HTERT RPE-1 (cell line): Measurements from ENCODE around the gene TENM4.

ENCODE experiments used
- in situ Hi-C: fragments of 300-500 bp; cut with MboI; formaldehyde crosslinking; loops from 4 replicates; pipeline ENCODE4 v1.14.3; 2020; ENCODE audit warnings: low sequenced_read_pairs

The TENM4 gene

DNA sequence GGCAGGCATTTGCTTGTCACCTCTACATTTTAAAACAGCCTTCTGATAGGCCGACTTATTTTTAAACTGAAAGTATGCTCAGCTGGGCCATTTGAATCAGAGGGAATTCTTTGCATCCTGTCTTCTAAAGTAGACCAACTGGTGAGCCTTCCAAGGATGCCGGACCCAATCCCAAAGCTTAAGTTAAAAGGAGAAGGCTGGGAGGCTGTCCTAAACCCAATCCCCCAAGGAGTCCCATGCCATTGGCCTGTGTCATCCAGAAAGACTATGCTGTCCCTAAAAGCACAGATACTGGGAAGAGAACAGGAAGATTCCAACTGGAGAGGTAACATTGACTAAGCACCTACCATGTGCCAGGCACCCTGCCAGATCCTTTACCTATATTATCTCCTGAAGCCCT lies 18.0 kb downstream of the TENM4 start:
- in situ Hi-C loops, result no loop called here

DNA sequence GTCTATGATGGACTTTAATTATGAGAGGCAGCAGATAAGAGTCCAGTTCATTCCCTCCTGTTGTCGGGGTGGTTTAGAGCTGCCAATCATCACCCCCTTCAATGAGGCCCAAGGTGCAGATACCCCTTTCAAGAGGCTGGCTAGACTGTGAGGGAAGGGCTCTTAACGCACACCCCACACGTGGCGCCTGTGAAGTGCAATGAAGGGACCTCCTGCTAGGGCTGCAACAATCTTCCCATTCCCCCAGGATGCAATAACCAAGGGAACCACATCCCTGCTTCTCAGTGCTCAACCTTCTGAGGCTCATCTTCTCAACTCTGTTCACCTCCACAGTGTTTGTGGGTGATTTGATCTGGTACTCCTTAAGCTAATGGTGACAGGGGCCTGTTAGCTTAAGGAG lies 19.0 kb downstream of the TENM4 start:
- in situ Hi-C loops, result no loop called here

DNA sequence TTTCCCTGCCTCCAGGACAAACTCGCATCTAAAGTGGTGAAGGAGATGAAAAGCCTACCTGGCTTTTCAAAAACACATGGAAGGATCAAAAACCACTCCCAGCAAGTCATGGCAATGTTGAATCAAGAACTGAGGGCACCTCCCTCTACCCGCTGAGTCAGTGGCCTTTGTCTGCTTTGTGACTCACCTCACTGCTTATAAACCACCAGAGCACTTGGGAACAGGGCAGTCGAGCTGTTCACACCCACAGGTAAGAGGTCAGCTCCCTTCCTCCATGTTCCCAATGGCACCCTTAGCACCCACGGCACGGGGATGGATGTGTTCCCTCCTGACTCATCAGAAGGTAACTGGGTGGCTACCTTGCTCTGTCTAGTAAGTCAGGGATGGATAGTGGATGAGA lies 21.7 kb downstream of the TENM4 start:
- in situ Hi-C loops, result no loop called here

DNA sequence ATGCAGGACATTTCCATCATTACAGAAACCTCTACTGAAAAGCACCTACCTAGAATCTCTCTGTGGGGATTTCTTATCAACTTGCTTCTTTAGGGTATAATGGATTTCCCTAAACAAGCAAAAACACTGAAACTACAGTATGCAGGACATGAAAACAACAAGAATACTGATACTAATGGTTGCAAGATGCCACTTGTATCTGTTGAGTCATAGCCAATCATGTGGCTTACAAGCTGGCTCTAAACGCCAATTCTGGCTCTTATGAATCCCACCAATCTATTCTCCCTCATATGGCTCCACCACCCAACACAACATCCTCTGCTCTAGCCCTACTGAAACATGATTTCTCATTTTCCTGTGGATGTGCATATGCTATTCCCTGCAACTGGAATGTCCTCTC lies 22.6 kb downstream of the TENM4 start:
- in situ Hi-C loops, result no loop called here

DNA sequence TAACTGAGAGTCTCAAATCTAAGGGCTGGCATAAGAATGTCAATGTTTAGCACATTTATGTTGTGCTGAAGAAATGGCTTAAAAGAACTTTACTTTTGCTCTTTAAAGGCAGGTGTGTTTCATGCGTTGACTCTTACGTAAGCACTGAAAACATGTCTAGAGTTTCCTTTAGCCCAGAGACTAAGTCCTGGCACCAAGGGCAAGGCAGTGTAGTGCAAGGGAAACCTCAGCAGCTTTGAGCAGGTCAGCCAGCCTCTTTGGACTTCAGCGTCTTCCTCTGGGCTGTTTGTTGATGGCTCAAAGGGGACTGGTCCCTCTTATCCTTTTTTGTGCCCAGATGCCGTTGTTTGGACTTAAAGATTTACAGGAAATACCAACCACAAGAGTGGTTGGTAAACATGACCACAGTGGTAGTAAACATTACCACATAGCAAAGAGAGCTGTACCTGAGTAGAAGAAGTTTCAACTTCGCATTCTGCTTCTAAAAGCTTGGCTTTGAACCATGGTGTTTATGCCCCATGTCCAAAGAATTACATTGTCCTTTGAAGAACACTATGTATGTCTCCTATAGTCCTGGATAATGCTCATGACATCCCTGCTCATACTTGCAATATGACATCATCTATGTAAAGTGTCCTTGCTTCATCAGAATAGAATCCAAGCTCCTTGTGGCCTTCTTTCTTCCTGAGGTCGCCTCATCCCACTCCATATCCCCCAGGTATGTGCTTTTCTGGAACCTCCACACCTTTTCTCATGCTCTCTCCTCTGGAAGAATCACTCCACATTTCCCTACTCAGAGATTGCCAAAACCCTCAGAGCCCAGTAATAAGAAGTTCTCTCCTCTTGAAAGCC lies 23.5 kb downstream of the TENM4 start:
- in situ Hi-C loops, result no loop called here

DNA sequence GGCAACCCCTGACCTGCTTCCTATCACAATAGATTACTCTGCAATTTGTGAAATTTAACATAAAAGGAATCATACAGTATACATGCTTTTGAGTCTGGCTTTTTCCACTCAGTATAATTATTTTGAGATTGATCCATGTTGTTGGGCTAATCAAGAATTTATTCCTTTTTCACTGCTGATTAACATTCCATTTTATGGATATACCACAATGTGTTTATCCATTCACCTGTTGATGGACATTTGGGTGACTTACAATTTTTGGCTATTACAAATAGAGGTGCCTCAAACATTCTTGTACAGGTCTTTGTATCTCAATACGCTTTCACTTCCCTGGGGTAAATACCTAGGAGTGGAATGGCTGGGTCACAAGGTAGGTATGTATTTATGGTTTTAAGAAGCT lies 24.9 kb downstream of the TENM4 start:
- in situ Hi-C loops, result no loop called here

DNA sequence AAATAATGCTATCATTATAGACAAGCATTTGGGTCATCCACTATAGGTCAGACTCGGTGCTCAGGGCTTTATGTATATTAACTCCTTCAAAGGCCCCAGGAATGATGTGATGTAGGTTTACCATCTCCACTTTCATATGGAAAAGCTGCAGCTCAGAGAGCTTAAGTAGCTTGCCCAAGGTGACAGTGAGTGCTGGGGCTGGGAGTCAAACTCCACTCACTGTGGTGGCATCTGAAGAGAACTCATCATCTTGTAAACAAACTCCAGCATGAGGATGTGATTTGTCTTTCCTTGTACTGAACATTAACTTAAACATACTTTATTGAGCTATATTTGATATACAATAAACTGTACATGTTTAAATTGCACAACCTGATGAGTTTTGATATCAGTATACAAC lies 25.4 kb downstream of the TENM4 start:
- in situ Hi-C loops, result no loop called here

DNA sequence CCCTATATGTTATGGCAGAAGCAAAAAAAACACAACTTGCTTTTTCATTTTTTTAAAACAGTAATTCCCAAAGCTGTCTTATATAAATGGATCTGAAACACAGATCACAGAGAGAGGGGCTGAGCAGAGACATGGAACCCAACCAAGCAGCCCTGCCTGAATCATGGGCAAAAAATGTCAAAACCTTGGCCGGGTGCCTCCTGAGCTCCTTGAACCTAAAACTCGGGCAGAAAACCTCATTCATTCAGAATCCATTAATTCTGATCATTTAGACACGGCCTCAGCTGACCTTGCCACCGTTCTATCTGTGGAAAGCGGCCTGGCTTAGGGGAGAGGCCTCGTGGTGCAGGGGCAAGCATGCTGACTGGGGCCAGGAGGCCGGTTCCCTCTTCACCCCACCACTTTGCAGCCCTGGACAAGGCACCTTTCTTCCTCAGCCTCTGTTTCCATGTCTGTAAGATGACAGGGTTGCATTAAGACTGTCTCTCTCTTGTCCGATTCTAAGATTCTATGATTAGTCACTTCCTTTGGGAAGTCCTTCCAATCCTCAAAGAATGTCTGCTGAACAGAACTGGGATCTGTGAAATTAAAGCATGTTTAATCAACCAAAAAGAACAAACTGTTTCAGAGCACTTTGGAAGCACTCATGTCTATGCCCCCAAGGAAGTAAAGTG lies 26.0 kb downstream of the TENM4 start:
- in situ Hi-C loops, result no loop called here

DNA sequence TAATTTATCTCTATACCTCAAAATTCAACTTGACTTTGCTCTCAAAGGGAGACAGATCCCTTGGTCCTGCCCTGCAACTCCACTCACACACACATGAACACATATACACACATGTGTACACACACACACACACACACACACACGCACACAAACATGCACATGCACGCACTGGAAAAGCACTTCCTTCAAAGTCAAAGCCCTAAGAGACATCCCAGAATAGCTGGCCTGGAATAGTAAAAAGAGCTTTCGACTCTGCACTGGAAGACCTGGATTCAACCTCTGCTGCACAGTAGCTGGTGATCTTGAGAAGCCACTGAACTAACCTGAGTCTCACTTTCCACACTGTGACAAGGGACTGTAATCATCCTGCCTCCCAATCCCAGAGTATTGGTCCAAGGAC lies 26.8 kb downstream of the TENM4 start:
- in situ Hi-C loops, result no loop called here

DNA sequence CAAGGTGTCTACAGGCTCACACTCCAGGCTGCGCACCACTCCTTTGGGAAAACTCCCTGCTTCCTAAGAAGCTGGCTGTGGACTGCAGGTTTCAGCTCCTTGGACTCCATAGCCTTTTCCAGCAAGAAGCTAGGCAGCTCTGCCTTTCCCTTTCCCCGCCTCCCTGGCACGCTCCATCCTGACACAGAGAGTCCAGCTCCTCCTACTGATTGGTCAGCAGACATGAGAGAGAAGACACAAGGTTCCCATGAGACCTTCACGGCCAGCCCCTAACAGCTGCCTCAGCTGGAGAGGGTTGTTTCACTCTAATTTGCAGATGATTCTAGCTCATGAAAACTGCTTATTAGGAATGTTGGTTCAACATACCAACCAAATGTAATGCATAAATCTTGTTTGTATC lies 27.6 kb downstream of the TENM4 start:
- in situ Hi-C loops, result no loop called here

DNA sequence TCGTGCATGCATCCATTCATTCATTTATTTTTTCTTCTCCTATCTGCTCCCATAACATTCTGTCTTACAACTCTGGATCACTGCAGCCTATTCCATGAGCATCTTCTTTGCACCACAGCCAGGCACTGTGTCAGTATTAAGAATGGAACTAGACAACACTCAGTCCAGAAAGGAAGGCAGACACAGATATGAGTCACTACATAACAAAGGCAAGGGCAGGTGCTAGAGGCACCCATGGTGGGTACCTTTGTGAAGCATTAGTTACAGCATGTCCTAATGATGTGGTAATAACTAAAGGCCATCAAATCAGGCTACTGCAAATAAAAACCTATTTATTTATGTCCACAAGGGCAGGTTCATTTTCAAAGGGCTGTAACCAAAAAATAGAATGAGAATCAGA lies 28.1 kb downstream of the TENM4 start:
- in situ Hi-C loops, result no loop called here

DNA sequence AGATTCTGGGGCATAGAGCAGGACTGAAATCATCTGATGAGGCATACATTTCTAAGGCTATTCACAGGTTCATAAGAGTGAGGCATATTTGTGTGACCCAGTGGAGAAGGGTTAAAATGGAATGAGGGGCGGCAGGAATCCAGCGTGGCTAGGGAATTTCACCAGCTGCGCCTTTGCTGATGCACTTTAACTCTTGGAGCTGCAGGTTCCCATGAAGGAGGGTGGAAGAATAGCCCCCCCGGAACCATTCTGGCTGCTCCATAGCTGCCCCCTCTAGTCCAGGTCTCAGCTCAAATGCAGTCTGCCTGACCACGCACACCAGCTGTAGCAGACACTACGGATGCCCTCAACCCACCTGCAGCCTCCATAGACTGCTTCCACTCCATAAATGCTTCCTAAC lies 31.5 kb downstream of the TENM4 start:
- in situ Hi-C loops, result no loop called here

DNA sequence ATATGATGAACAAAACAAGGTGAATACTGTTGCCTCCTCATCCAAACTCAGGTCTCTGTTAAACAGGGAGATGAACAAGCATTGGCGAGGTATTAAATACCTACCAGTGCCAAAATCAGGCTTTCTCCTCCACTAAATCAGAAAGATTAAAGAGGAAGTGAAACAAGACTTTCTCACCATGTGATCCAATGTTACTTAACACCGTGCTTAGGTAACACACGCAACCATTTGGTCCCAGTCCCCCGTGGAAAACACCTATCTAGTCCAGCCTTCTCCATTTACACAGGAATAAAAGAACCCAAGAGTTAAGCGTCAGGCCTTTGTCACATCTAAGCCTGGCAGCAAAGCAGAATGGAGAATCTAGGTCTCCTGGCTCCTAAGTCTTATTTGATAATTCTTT lies 34.5 kb downstream of the TENM4 start:
- in situ Hi-C loops, result no loop called here

DNA sequence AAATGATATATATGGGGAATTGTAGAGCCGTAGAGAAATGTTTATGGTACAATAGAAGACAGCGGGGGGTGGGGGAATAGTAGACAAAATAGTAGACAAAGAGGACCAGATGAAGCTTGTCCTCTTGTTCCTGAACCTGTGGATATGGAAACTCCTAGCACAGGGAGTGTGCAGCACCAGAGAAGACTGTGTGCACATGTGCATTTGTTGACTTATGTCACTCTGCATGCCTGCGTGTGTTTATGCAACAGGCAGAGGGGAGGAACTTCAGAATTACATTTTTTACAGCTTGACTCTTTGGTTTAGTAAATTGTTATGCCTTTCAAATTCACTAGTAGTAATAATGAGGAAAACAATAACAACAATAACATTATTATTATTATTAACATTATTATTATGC lies 36.0 kb downstream of the TENM4 start:
- in situ Hi-C loops, result no loop called here

DNA sequence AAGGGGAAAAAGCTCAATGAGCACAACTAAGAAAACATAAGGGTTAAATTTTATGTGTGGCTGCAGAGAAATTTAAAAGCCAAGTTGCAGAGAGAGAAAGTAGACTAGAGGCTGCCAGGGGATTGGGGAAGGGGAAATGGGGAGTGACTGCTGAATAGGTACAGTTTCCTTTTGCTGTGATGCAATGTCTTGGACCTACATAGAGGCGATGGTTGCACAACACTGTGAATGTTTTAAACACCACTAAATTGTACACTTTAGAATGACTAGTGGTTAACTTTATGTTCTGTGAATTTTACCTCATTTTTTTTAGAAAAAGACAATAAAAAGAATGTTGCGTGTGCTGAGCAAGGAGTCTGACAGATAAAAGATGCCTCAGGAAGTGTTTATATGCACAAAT lies 36.5 kb downstream of the TENM4 start:
- in situ Hi-C loops, result no loop called here

DNA sequence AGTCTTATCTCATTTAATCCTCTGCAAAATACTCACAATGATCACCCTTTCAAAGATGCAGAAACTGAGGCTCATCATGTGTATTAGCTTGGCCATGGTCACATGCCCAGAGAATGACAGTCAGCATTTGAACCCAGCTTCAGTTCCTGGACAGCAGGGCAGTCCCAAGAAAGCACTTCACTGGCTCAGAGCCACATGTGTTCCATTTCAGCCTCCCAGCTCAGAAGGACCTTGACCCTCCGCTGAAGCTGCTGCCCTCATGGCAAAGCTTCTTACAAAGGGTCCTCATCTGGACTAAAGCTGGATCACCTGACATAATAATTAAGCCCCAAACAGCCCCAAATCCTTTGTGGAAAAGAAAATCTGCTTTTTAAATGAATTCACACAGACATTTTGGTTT lies 37.0 kb downstream of the TENM4 start:
- in situ Hi-C loops, result no loop called here

DNA sequence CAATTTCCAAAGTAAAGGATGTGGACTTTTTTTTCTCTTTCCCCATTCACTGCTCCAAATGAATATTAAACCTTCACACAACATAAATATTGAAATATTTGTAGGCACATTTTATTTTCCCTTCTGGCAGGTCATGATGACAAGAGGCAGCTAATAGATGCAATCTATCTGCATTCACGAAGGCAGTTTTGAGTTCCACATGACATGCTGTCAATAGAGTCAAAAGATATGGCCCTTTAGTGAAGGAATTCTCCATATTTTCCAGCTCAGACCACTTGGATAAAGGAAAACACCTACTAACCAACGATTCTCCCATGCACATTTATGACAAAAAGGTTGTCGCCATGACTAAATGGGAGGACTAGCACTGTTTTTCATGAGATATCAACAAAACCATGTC lies 37.9 kb downstream of the TENM4 start:
- in situ Hi-C loops, result no loop called here

DNA sequence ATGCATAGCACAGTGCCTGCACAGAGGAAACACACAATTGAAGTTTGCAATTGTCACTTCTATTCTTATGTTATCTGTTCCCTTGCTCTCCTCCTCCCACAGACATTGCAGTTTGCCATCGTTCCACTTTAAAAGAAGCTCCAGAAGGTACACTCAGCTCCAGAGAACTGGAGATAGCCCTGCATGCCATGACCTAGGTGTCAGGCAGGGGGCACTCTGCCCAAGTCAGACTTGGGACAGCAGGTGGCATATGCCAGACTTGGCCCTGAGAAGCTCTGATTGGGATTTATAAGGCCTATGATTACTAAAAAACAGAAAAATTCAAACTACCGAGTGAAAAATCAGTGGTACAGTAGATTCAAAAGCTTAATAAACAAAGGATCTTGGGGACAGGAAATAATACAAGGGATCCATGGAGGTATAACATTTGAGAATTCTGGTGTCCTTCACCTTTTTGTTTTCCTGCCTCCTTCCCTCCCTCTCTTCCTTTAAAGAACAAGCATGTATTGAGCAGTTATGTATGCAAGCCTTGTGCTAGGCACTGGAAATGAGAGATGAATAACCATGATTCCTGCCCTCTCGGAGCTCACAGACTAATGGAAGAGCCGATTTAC lies 40.0 kb downstream of the TENM4 start:
- in situ Hi-C loops, result no loop called here

DNA sequence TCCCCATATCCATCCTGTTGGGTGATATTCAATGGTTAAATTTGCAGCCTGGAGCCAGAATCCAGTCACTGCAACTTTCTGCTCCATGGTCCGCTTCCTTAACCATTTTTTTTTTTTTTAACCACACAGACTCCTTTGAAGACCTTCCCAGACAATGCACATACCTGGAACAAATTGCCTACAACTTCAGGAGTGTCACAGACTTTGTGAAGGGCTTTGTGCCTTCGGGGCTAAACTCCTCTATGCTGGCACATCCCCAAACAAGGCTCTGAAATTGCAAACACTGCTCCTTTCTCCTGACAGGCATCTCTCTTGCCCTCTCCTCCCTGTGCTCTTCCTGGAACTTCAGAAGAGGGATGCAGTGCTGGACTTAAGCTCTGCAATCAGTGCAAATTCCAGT lies 40.6 kb downstream of the TENM4 start:
- in situ Hi-C loops, result no loop called here

DNA sequence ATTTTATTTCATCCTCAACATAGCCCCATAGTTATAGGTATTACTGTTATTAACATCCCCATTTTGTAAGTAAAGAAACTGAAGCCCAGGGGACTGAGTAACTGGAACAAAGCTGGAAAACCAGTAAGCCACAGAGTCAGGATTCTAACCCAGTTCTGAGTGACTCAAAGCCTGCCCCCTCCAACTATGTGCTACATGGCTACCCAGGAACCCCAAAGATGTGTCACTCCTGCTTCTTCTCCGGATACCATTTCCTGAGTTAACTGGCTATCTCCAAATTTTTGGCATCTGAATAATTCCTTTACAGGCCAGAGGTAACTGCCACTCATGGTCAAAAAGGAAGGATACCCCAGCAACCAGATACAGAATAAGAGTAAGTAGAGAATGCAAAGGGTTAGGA lies 43.6 kb downstream of the TENM4 start:
- in situ Hi-C loops, result no loop called here

DNA sequence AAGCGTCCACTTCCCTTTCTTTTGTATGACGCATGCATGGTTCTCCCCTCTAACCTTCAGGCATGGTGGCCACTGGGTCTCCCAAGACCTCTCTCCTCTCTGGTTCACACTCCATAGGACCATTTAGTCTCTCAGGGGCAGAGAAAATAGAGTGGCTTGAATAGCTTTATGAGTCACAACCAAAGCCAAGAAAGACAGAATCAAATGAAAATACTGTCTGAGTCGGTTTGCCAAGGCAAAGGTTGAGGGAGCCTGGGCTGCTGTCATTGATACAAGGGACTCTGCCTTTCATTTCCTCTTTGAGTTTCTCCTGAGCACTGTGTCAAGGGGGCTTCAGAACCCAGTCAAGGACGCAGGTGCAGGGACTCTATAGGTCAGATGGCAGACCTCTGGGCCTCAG lies 44.2 kb downstream of the TENM4 start:
- in situ Hi-C loops, result no loop called here

DNA sequence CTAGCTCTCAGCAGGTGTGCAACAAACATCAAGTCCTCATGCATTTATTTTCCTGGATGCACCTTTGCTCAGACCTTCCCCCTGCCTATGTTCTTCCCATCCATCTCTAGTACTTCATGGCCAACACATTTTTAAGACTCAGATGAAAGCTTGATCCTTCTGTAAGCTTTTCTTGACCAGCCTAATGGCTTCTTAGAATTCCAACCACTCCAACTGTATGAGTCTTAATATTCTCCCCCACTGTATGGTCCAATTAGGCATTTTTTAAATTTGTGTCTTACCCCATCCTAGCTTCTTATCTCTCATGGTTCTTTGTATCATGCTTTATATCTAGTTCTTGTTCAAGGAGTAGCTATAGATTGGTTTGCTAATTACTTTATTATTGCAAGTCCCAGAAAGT lies 44.8 kb downstream of the TENM4 start:
- in situ Hi-C loops, result no loop called here
